Measurements from ENCODE around the gene NEBL.

The NEBL gene

GRCh38 chr10:20903635-20904390 lies 6.7 kb upstream of the NEBL start:
- no peak for DNase-seq

GRCh38 chr10:20901110-20901509 lies 4.0 kb upstream of the NEBL start:
- no peak for DNase-seq

- peak; percentile 54 for DNase-seq
Measured at GRCh38 chr10:20898866-20899535, 1.9 kb upstream of the NEBL start.

GRCh38 chr10:20893297-20893696 lies 3.8 kb downstream of the NEBL start:
- no peak for DNase-seq

GRCh38 chr10:20892796-20893195 lies 4.3 kb downstream of the NEBL start:
- no peak for DNase-seq

- no peak for DNase-seq
Measured at GRCh38 chr10:20892011-20892585, 5.0 kb downstream of the NEBL start.

- peak; percentile 68 for DNase-seq
Measured at GRCh38 chr10:20891338-20891714, 5.8 kb downstream of the NEBL start.

- peak; percentile 45 for DNase-seq
Measured at GRCh38 chr10:20890491-20891337, 6.4 kb downstream of the NEBL start.

GRCh38 chr10:20890009-20890408 lies 7.1 kb downstream of the NEBL start:
- no peak for DNase-seq

GRCh38 chr10:20888620-20889330 lies 8.3 kb downstream of the NEBL start:
- DNase-seq, result no peak

GRCh38 chr10:20887706-20888555 lies 9.2 kb downstream of the NEBL start:
- no peak for DNase-seq

GRCh38 chr10:20885678-20886077 lies 11.4 kb downstream of the NEBL start:
- no peak for DNase-seq

GRCh38 chr10:20883552-20883951 lies 13.6 kb downstream of the NEBL start:
- no peak for DNase-seq

GRCh38 chr10:20882091-20882490 lies 15.0 kb downstream of the NEBL start:
- no peak for DNase-seq

- no peak for DNase-seq
Measured at GRCh38 chr10:20879136-20879535, 18.0 kb downstream of the NEBL start.

GRCh38 chr10:20877986-20878983 lies 18.8 kb downstream of the NEBL start:
- DNase-seq, result peak; percentile 22

GRCh38 chr10:20877554-20877953 lies 19.6 kb downstream of the NEBL start:
- DNase-seq, result no peak

GRCh38 chr10:20874261-20874660 lies 22.9 kb downstream of the NEBL start:
- DNase-seq, result no peak

- DNase-seq, result no peak
Measured at GRCh38 chr10:20871970-20872369, 25.1 kb downstream of the NEBL start.

GRCh38 chr10:20870834-20871233 lies 26.3 kb downstream of the NEBL start:
- no peak for DNase-seq

All from fibroblast of skin of abdomen (primary cell).